BJ (cell line): ENCODE data around the gene C6orf132. TPM values are rescaled to one million over a fixed set of nuclear protein-coding genes. Genes with fewer than 3 reads are reported as not detected.

Experiments
- CTCF ChIA-PET: fragments of 350-600 bp; formaldehyde crosslinking; extraction: SDS; loops from one replicate; lab custom pipeline; 2021; ENCODE audit warnings: antibody characterized with exemption, inconsistent platforms; lab: Yijun Ruan, JAX
- POLR2A ChIA-PET: fragments of 300-600 bp; sonication (Branson Sonifier 250); formaldehyde crosslinking; extraction: SDS; loops from one replicate; lab custom pipeline; 2021; ENCODE audit warnings: antibody characterized with exemption; lab: Charles Lee
- DNase-seq: peaks from one replicate; pipeline ENCODE4 v3.0.0-alpha.2; 2011; ENCODE audit warnings: low read depth
- H3K27me3 ChIP-seq: 2 replicates; pipeline ENCODE4 v1.6.0; 2011; ENCODE audit warnings: low read length; ENCODE audit not compliant: control insufficient read depth, insufficient read depth
- H3K36me3 ChIP-seq: 2 replicates; pipeline ENCODE4 v1.5.1; 2011; ENCODE audit warnings: low read length; ENCODE audit not compliant: control insufficient read depth, insufficient read depth
- H3K4me3 ChIP-seq: 2 replicates; pipeline ENCODE4 v1.5.1; 2011; ENCODE audit warnings: low read depth, mild to moderate bottlenecking, control low read depth, low read length
- CTCF ChIP-seq: IDR thresholded peaks from 2 replicates; pipeline ENCODE4 v1.5.1; 2011; ENCODE audit warnings: low read depth, mild to moderate bottlenecking, control low read depth, inconsistent platforms, low read length, moderate library complexity; ENCODE audit not compliant: insufficient read depth
- polyA plus RNA-seq: library from polyadenylated mRNA; depleted of rRNA; stranded (reverse); fragments of >200 nt; gene quantifications from 2 replicates; pipeline ENCODE4 v1.2.3, GENCODE V29; 2011

Gene C6orf132
- polyA plus RNA-seq, 1 experiment, result 0.70 TPM

DNA sequence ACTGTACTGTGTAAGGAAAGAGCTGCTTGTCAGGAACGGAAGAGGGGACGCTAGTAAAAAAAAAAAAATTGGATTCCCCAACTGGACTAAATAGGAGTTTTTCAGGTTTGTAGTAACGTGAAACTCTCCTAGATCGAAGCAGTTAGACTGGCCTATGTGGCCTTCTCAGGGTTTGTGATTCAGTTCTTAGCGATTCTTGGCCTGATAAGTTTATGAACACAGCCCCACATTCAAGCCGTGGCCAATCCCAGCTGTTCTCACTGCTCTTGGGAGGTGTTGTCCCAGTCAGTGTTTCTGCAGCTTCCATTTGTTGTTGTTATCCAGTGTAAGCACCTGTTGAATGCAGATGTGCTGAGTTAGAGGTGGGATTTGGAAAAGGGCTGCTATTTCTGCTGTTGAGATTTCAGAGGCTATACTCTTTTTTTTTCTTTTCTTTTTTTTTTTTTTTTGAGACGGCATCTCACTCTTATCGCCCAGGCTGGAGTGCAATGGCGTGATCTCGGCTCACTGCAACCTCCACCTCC lies 62.4 kb downstream of the C6orf132 start:
- peaks cover 11% of the 10 kb centered on the region for H3K36me3 ChIP-seq
- ChIA-PET POLR2A (no interaction called here), CTCF (interaction anchor here (0.6 to 11.0 kb wide), 3 partner anchors 12 to 87 kb away, joined by 3 to 121 read pairs (median 7); no protein-coding TSS in a partner anchor)
- TF ChIP-seq CTCF, result no peak
- DNase-seq, result no peak
- no peaks in the 10 kb centered on the region for H3K27me3 ChIP-seq
- no peak overlapping the region for H3K4me3 ChIP-seq

GRCh38 chr6:42078386-42078785 lies 64.0 kb downstream of the C6orf132 start:
- DNase-seq, result no peak
- no peak for TF ChIP-seq CTCF
- Histone ChIP-seq H3K4me3 (no peak overlapping the region), H3K27me3 (no peaks in the 10 kb centered on the region), H3K36me3 (peaks cover 11% of the 10 kb centered on the region)
- ChIA-PET CTCF (interaction anchor here (0.8 to 11.0 kb wide), 3 partner anchors 10 to 88 kb away, joined by 3 to 121 read pairs (median 7); no protein-coding TSS in a partner anchor), POLR2A (interaction anchor here (0.7 kb wide), 1 partner anchor 23 kb away, joined by 3 read pairs; no protein-coding TSS in a partner anchor)

DNA sequence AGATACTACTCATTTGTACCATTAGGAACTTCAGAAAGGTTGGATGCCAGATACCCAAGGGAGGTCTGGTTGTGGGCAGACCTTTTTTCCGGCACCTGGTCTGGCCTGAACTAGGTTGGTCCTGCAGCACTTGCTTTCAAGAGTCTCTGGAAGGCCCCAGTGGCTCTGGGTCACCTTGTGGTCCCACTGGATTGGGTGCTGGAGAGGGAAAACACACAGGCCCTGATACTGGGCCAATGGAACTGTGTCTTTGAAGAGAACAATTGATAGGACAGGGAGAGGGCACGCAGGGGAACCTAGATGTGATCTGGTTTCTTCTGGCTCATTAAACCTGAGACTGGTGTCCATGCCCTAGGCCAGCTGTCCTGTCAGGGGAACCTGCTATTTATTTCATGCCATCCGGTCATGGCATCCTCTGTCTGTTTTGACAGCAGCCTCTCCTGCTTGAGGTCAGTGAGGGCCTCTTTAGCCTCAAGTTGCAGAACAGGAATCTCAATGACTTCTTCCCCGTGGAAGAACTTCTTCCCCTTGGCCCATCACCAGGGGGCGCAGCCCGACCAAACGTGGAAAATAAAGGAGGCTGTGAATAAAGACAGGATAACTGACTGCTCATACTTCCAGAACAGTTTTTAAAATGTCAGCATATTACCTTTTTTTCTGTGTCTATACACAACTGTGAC lies 67.1 kb downstream of the C6orf132 start:
- POLR2A ChIA-PET, result no interaction called here
- peak; percentile 94 for TF ChIP-seq CTCF
- DNase-seq, result peak; percentile 21
- Histone ChIP-seq H3K36me3 (peaks cover 9% of the 10 kb centered on the region), H3K27me3 (no peaks in the 10 kb centered on the region), H3K4me3 (no peak overlapping the region)
- CTCF ChIA-PET, result interaction anchor here (0.7 to 11.0 kb wide), 9 partner anchors 10 to 472 kb away, joined by 3 to 121 read pairs (median 6); no protein-coding TSS in a partner anchor

GRCh38 chr6:42073287-42073686 lies 69.1 kb downstream of the C6orf132 start:
- no peak overlapping the region for H3K4me3 ChIP-seq
- peaks cover 13% of the 10 kb centered on the region for H3K36me3 ChIP-seq
- TF ChIP-seq CTCF, result no peak
- ChIA-PET POLR2A (no interaction called here), CTCF (interaction anchor here (0.9 to 11.0 kb wide), 4 partner anchors 9 to 141 kb away, joined by 3 to 121 read pairs (median 13); no protein-coding TSS in a partner anchor)
- DNase-seq, result no peak
- no peaks in the 10 kb centered on the region for H3K27me3 ChIP-seq

GRCh38 chr6:42071881-42072583 lies 70.4 kb downstream of the C6orf132 start:
- ChIA-PET POLR2A (interaction anchor here (0.6 kb wide), 1 partner anchor 92 kb away, joined by 3 read pairs; no protein-coding TSS in a partner anchor), CTCF (interaction anchor here (0.5 to 11.0 kb wide), 3 partner anchors 24 to 565 kb away, joined by 3 to 121 read pairs (median 3); no protein-coding TSS in a partner anchor)
- TF ChIP-seq CTCF, result no peak
- Histone ChIP-seq H3K36me3 (peaks cover 9% of the 10 kb centered on the region), H3K4me3 (no peak overlapping the region), H3K27me3 (no peaks in the 10 kb centered on the region)
- no peak for DNase-seq
